Suprapubic skin (tissue), 3 donors: Measurements from ENCODE around the gene RPS18.

Experiments used
- CTCF ChIP-seq, 2 donors: fragments of 200-600 bp in 1 of 2; fragments of 450-650 bp in 1 of 2; sonication (generic) in 1 of 2; IDR thresholded peaks; one replicate each; pipeline ENCODE4 v1.5.1; 2016 to 2019; ENCODE audit warnings: antibody characterized with exemption in 2 of 2, mild to moderate bottlenecking in 1 of 2, moderate library complexity in 1 of 2
- EP300 ChIP-seq: sonication (generic); formaldehyde crosslinking; IDR thresholded peaks from one replicate; pipeline ENCODE4 v1.6.1; 2017; ENCODE audit warnings: antibody characterized with exemption
- POLR2A ChIP-seq, 2 donors: fragments of 450-650 bp; IDR thresholded peaks; one replicate each; pipeline ENCODE4 v1.6.1; 2017; ENCODE audit warnings: antibody characterized with exemption in 2 of 2, mild to moderate bottlenecking in 2 of 2, moderate library complexity in 2 of 2

- no peak for TF ChIP-seq POLR2A (IDR thresholded peaks at IDR 0.05)
- TF ChIP-seq CTCF (IDR thresholded peaks at IDR 0.05), result no peak
- no peak for TF ChIP-seq EP300
Observed at GRCh38 chr6:33251395-33252012, 20.4 kb upstream of the RPS18 start.
